AG10803 (cell line): ENCODE data around the gene GPS1.

Source experiments
- DNase-seq: peaks from one replicate; pipeline ENCODE4 v3.0.0; 2010; ENCODE audit warnings: low read depth
- H3K4me3 ChIP-seq: 2 replicates; pipeline ENCODE4 v1.5.1; 2011; ENCODE audit warnings: mild to moderate bottlenecking, low read length, control low read depth
- CTCF ChIP-seq: conservative IDR thresholded peaks from 2 replicates; pipeline ENCODE4 v1.5.1; 2011; ENCODE audit warnings: mild to moderate bottlenecking, low read length, control low read depth, inconsistent platforms

Gene GPS1

GRCh38 chr17:82061047-82061925 lies 9.6 kb downstream of the GPS1 start:
- H3K4me3 ChIP-seq = no peak overlapping the region
- TF ChIP-seq CTCF = no peak
- DNase-seq = no peak

DNA sequence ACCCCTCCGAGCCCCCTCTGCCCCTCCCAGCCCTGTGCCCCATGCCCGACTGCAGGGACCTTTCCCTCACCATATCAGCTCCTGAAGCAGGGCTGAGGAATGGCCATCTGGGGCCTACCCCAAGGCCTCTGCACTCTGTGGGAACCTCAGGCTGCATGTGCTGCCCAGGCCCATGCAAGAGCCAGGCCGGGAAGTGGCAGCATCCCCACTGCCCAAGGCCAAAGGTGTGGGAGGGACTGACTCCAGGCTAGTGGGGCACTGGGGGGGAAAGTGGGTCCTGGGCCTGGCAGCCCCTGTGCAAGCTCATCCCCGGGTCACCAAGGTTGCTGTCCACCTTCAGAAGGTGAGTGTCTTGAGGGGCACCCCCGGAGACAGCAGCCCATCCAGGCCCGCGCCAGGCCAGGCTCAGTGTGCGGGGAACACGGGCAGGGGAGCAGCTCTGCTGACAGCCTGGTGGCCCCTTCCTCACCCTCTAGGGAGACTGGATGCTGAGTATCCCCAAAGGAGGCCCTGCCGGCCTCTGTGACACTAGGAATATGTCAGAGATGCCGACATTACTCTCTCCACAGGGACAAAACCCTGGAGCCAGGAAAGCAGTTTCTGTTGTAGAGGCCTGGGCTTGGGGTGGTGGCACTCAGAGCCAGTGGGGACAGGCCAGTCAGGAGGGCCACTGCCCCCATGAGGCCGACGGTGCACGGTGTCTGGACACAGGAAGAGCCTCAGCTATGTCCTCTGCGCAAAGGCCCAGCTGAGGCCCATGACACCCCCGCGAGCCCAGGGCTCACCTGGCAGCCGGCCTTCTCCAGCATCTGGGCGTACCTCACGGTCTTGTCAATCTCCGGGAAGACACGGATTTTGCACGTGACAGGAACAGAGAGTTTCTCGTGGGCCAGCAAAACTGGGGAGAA lies 10.6 kb downstream of the GPS1 start:
- no peak for TF ChIP-seq CTCF
- no peak overlapping the region for H3K4me3 ChIP-seq
- DNase-seq = no peak

- no peak overlapping the region for H3K4me3 ChIP-seq
- no peak for DNase-seq
- TF ChIP-seq CTCF = no peak
These were observed 11.3 kb downstream of the GPS1 start for GRCh38 chr17:82062984-82063368.

- TF ChIP-seq CTCF = no peak
- no peak for DNase-seq
- peak overlapping the region; percentile 81 for H3K4me3 ChIP-seq
These were observed 12.0 kb downstream of the GPS1 start for GRCh38 chr17:82063424-82064415.

- no peak for TF ChIP-seq CTCF
- peak overlapping the region; percentile 81 for H3K4me3 ChIP-seq
- no peak for DNase-seq
These were observed 12.9 kb downstream of the GPS1 start for GRCh38 chr17:82064433-82065192.

DNA sequence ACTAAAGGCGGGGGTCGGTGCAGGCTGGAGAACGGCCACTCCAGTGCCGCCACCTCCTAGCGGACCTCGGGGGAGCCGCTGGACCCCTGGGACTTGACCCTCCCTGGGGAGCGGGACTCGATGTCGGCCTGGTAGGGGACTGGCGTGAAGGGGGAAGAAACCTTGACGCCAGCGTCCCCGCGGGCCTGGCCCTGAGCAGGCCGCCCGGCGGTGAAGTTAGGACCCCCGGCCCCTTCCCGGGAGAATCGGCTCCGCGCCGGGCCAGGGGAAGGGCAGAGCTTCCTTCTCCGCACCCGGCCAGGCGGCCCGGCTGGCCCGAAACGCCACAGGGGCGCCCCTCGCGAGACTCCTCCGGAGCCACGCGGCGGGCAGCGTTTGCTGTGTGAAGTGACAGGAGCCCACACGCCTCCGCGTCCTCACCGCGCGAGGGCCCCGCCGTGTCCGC lies 13.5 kb downstream of the GPS1 start:
- peak overlapping the region; percentile 81 for H3K4me3 ChIP-seq
- peak; percentile 25 for DNase-seq
- no peak for TF ChIP-seq CTCF
